Fibroblast of peridontal ligament (primary cell): ENCODE results near the gene DOLPP1.

Experiments
- DNase-seq: peaks from one replicate; pipeline ENCODE4 v3.0.0-alpha.2; 2010; ENCODE audit errors: extremely low read depth

The DOLPP1 gene

GRCh38 chr9:129094387-129095169, 13.7 kb downstream of the DOLPP1 start:
- no peak for DNase-seq

DNA sequence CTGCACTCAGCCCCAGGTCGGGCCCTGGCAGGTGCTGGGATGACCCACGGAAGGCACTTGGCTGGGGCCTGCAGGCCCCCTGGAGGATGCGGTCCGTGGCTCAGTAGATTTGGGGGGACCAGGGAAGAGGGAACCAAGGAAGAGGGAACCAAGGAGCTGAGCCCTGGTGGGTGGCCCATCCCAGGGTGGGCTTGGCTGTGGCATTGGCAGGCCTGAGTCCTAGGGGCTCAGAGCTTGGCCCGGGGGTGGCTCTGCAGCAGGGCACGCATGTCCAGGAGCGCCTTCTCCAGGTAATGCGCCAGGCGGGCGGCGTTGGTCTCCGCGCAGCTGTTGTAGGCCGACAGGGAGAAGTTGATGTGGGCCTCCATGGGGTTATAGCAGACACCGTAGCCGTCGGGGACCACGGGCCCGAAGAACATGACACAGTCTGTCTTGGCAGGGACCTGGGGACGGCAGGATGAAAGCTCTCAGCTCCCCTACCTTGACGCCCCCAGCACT, 14.3 kb downstream of the DOLPP1 start:
- no peak for DNase-seq

- no peak for DNase-seq
Observed at GRCh38 chr9:129095908-129096307, 15.0 kb downstream of the DOLPP1 start.

GRCh38 chr9:129097671-129098306, 16.9 kb downstream of the DOLPP1 start:
- DNase-seq = no peak

DNA sequence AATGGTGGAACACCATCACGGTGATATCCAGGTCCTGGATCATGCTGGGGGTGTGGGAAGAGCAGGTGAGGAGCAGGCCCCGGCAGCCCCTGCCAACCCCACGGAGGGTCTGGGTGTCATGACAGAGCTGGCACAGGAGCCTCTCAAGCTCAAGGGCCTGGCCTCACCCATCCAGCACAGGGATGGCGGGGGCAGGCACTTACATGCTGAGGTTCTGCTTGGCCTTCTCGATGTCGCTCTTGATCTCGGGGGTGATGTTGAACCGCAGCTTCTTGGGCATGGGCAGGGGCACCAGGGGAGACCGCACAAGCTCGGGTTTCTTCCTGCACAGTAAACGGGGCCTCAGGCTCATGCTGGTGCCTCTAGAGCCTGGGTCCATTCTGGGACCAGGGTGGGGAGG, 17.4 kb downstream of the DOLPP1 start:
- no peak for DNase-seq

- no peak for DNase-seq
Observed at GRCh38 chr9:129100383-129101169, 19.7 kb downstream of the DOLPP1 start.

GRCh38 chr9:129101279-129101678, 20.4 kb downstream of the DOLPP1 start:
- DNase-seq = no peak

DNA sequence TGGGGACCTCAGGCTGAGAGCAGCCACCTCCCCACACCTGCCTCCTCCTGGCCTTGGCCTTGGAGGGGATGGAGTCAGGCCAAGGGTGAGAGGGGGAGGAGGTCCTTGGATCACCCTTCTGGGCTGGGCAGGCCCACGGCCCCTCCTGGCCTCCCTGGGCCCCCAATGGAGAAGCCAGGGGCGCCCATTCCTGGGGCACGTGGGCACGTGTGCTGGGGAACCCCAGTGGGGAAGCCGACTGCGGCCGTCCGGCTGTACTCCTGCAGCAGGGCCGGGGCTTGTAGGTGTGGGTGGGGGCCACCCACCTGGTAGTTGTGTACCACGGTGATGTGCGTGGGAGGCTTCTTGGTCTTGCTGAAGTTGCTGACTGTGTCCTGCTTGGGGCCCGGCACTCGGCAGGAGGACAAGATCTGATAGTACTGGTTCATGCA, 21.2 kb downstream of the DOLPP1 start:
- DNase-seq = no peak

DNA sequence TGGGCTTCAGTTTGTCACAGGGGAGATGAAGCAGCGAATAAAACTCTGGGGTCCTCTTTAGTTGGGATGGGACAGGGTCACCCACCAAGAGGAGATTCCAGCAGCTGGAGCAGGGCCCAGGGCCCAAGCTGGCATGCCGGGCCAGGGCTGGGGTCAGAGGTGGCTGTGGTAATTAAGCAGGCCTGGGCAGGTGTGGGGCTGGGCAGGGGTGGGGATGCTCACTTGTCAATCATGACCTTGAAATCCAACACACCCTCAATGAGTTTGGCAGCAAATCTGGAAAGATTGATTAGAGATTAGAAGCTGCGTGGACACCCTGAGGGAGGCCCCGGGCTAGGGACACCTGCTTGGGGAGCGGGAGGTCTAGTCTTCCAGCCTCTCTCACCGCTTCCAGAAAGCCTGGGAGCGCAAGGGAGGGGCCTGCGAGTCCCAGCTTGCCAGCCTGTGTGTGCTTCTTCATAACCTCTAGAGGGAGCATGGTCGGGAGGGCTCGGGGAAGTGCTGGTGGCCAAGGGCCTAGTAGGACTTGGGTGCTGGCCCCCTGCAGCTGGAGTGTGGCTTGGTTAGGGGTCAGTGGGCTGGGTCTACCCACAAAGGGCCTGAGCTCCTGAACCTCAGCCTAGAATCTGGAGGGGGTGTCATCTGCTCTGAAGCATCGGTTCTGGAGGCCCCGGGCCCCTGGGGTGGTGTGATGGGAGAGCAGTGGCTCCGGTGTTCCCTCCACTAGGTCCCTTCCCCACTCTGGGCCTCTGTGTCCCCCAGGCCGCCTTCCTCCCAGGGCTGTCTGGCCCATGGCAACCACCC, 22.1 kb downstream of the DOLPP1 start:
- DNase-seq = peak; percentile 35

- no peak for DNase-seq
Observed at GRCh38 chr9:129103595-129103965, 22.7 kb downstream of the DOLPP1 start.

GRCh38 chr9:129104051-129104450, 23.1 kb downstream of the DOLPP1 start:
- DNase-seq = no peak

DNA sequence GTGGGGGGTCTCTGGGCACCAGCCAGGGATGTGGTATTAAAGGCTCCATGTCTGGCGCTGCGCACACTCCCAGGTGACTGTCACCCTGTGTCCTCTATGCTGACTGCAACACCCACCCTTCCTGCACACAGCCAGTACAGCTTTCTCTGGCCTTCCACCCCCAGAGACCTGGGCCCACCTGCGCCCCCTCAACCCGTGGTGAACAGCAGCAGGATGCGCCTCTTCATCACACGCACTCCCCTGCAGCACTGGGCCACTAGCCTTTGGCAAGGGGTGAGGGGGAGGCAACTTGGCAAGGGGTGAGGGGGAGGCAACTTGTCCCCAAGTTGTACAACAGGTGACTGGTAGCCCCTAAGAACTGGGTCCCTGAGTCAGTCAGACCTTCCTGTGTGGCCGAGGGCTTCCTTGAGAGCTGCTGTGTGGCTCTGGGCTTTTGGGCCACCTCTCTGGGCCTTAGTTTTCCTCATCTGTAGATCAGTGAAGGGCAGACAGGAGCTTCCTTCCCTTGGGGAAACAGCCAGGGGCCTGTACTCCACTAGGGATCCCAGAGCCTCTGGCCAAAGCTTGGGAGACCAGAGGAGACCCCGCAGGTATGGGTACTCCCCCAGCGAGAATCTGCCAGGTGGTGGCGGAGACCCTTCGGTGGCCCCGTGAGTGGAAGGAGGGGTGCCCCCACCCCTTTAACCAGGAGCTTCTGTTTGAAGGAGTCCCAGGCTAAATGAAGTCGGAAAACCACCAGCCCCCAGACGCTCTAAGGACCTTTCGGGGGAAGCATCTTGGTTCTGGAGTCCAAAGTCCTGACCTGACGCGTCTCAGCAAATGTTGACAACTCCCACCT, 25.2 kb downstream of the DOLPP1 start:
- DNase-seq = no peak

DNA sequence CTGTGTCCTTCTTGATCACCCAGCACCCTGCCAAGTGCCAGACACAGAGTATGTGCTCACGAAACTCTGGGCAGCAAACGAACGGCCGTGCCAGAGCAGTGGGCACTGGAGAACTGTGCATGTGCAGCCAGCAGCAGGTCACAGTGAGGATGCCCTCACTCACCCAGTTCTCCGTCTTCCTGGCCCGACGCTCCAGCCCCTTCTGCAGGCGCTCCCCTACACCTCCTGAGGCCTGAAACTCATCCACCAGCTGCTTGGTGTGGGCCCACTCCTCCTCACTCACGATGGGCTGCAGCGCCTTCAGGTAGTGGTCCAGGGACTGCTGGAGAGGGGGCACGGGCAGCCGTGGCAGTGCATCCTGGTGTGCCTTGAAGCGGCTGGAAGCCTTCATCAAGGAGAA, 26.7 kb downstream of the DOLPP1 start:
- DNase-seq = no peak

GRCh38 chr9:129108083-129108804, 27.3 kb downstream of the DOLPP1 start:
- DNase-seq = no peak

DNA sequence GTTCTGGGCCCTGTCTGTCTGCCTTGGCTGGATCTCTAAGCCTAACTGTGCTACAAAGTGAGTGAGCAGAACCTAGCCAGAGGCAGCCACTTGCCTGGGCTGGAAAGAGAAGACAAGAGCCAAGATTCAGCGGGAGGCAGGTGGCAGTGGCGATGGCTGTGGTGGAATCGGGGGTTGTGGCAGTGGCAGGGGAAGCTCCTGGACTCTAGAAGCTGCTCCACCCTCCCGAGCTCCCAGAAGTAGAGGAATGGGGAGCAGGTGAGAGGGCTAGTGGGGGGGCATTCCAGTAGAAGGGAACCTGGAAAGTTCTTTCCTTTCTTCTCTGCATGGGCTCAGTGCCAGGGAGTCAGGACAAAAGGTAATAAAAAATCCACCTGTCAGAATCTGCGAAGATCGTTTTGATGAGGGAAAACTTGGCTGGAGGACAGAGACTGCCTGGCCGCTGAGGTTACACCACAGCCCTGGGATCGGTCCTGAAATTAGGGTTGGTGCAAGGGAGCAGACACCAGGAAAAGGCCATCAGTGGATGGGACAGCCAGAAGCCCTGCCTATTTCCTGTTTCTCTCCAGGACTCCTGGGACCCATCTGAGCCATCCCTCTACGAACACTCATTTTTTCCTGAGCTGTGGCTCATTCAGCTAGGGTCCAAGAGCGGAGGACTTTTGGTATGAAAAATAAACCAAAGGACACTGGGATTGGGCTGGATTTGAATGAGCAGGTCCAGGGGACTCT, 28.1 kb downstream of the DOLPP1 start:
- DNase-seq = no peak

GRCh38 chr9:129109537-129109903, 28.6 kb downstream of the DOLPP1 start:
- DNase-seq = peak; percentile 13

DNA sequence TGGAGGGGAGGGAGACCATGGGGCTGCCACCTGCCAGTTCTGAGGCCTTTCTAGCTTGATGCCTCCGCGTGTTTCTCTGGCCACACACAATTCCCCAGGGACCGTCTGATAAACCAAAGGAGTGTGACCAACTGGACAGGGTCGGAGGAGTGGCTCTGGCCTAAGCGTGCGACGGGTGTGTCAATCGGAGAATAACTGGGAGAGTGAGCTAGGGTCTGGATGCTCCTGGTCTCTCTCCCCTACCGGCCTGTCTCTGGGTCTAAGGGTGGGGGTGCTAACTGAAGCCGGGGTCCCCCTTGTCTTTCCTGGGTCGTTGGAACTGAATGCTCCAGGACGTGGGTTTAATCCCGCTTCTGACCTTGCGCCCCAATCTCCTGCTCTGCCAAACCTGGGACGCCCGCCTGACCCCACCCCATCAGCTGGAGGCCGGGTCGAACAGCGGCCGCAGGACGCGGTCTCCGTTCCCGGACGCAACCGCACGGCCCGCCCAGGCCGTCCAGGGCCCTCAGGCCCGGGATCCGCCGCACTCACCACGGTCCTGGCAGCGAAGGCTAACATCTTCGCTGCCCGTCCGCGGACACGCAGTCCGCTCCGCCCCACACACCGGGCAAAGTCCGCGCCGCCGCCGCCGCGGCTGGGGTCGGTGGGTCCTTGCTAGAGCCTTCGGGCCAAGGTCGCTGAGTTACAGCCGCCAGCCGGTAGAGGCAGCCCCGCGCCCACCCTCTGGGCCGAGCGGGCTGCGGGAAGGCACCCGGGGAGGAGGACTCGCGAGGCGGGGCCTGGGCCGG, 29.2 kb downstream of the DOLPP1 start:
- DNase-seq = peak; percentile 16

DNA sequence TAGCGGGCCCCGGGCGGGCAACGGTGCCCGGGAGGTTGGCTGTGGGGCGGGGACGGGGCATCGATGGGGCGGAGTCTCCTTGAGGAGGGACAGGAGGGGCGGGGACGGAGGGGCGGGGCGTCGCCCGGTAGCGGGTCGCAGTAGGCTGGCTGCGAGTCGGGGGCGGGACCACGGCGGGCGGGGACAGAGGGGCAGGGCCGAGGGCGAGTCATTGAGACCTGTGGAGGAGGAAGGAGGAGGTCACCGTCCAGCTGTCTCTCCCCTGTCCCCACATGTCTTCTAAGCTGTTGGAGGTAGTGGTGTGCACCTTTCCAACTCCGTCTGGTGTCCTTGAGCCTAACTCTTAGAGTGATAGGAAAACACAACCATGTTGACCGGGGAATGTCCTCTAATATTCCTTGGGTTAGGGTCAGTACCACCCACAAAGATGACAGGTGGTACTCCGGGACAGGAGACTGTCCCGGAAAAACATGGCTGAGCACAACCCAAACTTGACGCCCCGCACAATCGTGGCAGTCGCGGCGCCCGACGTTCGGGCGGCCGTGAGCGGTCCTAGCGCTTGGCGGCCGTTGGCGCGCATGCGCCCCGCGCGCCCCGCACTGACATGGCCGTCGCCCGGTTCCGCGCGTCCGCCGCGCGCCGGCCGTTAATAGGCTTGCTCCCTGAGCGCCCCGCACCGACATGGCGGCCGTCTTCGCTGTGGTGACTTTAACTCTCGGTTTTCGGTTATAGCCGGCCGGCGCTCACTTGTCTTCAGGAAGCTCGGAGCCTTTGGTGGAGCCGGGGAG, 30.0 kb downstream of the DOLPP1 start, which contains the start of the genes CRAT and PTPA:
CRAT (minus strand) TSS at position 54 of the 788 bp plus-strand sequence. CDS start 284 bp downstream, outside the sequence.
PTPA (plus strand) TSS at position 676 of the 788 bp plus-strand sequence. CDS start 186 bp downstream, outside the sequence.
- peak; percentile 89 for DNase-seq
